ENCODE results near the gene RUBCNL.

- TF ChIP-seq EZH2 (IDR thresholded peaks at IDR 0.05), result no peak
- TF ChIP-seq POLR2AphosphoS5 (IDR thresholded peaks at IDR 0.05; ENCODE audit: borderline replicate concordance, low read depth, low read length), result no peak
Observed at GRCh38 chr13:46341112-46341711, 45.8 kb downstream of the RUBCNL start.
